Measurements from ENCODE around the gene ABHD4. TPM values are rescaled to one million over a fixed set of nuclear protein-coding genes. Genes with fewer than 3 reads are reported as not detected.

ABHD4 gene
- total and polyA plus RNA-seq, 11 donors, result 10.4 to 35.5 (median 24.3) TPM

GRCh38 chr14:22588526-22589095, 9.5 kb upstream of the ABHD4 start:
- Histone ChIP-seq H3K4me3 (peak overlapping the region; percentile 62 to 98 (median 80)), H3K9me3 (no peaks in the 10 kb centered on the region), H3K4me1 (peaks cover 0 to 58% (median 48%) of the 10 kb centered on the region in 12 donors), H3K36me3 (peaks cover 0 to 12% (median 0%) of the 10 kb centered on the region in 9 donors), H3K27me3 (no peaks in the 10 kb centered on the region), H3K27ac (peak overlapping the region in 11 of 12 donors; percentile 86 to 94 (median 91))
- TF ChIP-seq CTCF (IDR thresholded peaks at IDR 0.05), result no peak
- no peak for TF ChIP-seq POLR2A (IDR thresholded peaks at IDR 0.05)
- intact Hi-C loops (cut with DNase I), result loop anchor here in 1 of 10 donors (5.0 kb wide), 1 partner anchor 179 kb away; the partner anchor contains the start of gene OXA1L
- no peak for ATAC-seq
- no peak for DNase-seq
- WGBS, 4 donors, result 3 to 4% (median 4%) methylated on average over 17 of the region's 17 CpGs

DNA sequence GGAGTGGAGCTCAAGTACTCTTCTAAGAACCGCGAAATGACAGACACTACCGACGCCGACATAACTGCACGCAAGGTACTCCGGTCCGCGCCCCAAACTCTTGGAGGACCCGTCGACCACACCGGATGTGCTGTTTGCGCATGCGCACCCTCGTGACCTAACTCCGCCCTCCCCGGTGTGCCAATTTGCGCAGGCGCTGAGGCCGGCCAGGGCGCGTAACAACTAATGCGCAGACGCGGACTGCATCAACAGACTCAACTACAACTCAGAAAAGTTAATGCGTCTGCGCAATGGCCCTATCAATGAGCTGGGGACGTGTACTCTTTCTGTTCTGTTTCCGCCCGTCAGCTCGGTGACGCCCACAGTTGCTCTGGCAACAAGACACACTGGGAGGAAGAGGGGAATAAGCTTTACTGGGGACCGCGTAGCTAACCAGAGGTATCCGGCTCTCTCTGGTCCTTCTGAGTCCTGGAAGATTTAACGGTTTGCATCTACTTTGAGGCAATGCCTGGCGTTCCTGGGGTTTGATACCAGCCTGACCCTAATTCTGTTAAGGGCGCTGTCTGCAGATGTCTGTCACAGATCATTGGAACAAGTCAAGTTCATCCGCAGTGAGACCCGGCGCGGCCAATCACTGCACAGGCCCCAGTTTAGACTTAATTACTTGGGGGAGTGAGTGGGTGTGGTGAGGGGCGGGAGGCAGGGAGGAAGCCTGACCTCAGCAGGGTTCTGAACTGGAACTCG, 8.8 kb upstream of the ABHD4 start, which contains the start of gene DAD1:
DAD1 (minus strand) TSS at position 129 of the 744 bp plus-strand sequence; CDS start at position 62, 67 bp downstream.
- peak; percentile 99 for ATAC-seq
- WGBS, 4 donors, result 0% methylated on average over 17 to 44 of the region's 44 CpGs
- Histone ChIP-seq H3K36me3 (peaks cover 0 to 10% (median 0%) of the 10 kb centered on the region in 9 donors), H3K4me1 (peaks cover 0 to 52% (median 41%) of the 10 kb centered on the region in 12 donors), H3K27ac (peak within 1 kb of the TSS; percentile 29 to 94 (median 91)), H3K27me3 (no peaks in the 10 kb centered on the region), H3K9me3 (no peaks in the 10 kb centered on the region), H3K4me3 (peak within 1 kb of the TSS; percentile 62 to 98 (median 80))
- intact Hi-C loops (cut with DNase I), result loop anchor here in 1 of 10 donors (5.0 kb wide), 1 partner anchor 178 kb away; the partner anchor contains the start of gene OXA1L
- peak in 1 of 2 donors; percentile 82 for TF ChIP-seq POLR2A (IDR thresholded peaks at IDR 0.05)
- TF ChIP-seq CTCF (IDR thresholded peaks at IDR 0.05), result no peak
- DNase-seq, result peak; percentile 98 to 100 (median 98)

GRCh38 chr14:22593189-22593588, 4.9 kb upstream of the ABHD4 start:
- 42 to 50% (median 46%) methylated on average over 3 of the region's 3 CpGs for WGBS, 4 donors

More at GRCh38 chr14:22593189-22593588, 4.9 kb upstream of the ABHD4 start:
- ATAC-seq (no peak), DNase-seq (no peak)
- no peaks in the 10 kb centered on the region for H3K9me3 ChIP-seq
- peaks cover 0 to 20% (median 10%) of the 10 kb centered on the region in 12 donors for H3K4me1 ChIP-seq
- no peak overlapping the region for H3K4me3 ChIP-seq
- H3K36me3 ChIP-seq, result no peaks in the 10 kb centered on the region
- intact Hi-C loops (cut with DNase I), result loop anchor here in 2 of 10 donors (10.0 kb wide), 2 partner anchors 122 to 172 kb away; partner anchors contain the start of gene OXA1L (in 1 of the 2)
- TF ChIP-seq CTCF (IDR thresholded peaks at IDR 0.05) (no peak), POLR2A (IDR thresholded peaks at IDR 0.05) (no peak)
- peaks cover 0 to 5% (median 0%) of the 10 kb centered on the region in 9 donors for H3K27me3 ChIP-seq
- H3K27ac ChIP-seq, result no peak overlapping the region
